ENCODE results near the gene COMT.

Gene COMT

DNA sequence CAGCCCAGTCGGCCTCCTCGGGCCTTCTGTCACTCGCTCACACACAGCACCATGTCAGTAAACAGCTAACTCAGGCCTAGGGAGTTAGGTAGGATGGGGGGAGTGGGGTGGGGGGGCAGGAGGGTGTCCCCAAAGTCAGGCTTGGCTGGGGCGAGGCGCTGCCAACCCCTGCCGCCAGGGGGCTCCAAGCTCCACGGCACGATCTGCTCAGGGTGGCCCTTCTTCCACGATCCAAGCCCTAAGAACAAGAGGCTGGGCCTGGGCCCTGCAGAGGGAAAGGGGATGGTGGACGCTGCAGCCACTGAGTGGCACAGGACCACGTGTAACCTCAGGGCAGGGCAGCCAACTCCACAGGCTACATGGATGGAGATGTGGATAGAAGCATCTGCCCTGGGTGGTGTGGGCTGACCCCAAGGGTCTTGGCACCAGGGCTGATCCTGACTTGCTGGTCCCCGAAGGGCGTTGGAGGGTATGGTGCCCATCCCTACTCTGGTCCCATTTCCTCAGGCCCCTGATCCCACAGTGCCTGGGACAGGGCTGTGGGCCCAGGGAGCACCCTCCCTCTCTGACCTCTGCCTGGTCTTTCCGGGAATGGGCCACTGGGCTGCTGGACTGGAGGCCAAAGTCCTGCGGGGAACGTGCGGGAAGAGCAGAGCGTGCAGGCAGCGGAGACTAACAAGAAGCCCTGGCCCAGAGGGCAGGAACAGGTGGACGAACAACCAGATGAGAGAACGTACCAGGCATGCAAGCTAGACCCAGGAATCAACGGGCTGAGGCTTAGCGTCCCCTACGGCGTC is 29.1 kb downstream of the COMT start:
- peak; percentile 61 for DNase-seq (ENCODE audit: low read depth)

GRCh38 chr22:19971276-19972124 is 29.9 kb downstream of the COMT start:
- DNase-seq (ENCODE audit: low read depth): no peak

GRCh38 chr22:19972251-19972650 is 30.7 kb downstream of the COMT start:
- no peak for DNase-seq (ENCODE audit: low read depth)

DNA sequence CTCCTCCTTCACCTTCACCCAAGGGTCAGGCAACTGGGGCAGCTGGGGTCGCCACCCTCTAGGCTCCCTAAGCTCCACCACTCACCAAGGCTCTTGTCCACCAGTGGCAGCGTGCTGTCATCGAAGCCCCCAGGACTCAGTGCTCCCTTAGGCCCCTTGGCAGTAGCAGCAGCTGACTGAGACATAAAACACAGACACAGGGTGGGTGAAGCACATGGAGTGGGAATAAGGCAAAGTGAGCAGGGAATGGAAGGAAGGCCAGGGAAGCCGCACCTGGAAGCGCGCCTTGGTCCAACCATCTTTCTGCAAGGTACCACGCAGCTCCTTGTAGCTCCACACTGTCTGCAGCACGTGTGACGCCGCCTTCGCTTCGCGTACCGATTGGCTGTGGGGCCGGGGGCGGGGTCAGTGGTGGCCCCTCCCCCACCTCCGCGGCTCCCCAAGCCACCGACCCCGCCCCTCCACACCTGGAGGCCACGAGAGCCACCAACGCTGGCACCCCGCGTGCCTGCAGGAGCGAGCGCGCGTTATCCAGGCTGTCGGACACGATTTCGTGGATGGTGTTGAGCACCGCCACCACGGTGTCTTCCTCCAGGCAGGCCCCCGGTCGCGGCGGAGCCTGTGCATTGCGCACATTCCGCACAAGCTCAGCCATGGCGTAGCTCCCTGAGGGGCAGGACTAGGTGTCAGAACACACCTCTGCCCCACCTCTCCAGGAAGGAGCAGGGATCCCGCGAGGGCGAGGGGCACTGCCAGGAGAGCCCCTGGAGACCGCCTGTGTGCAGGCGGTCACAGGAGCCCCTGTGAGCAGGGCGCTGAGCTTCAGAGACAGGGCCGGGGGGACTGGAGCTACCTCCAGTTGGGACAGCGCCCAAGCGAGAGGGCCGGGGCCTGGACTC is 31.3 kb downstream of the COMT start:
- DNase-seq (ENCODE audit: low read depth): no peak

- no peak for DNase-seq (ENCODE audit: low read depth)
These were observed 32.1 kb downstream of the COMT start for GRCh38 chr22:19973551-19974267.

DNA sequence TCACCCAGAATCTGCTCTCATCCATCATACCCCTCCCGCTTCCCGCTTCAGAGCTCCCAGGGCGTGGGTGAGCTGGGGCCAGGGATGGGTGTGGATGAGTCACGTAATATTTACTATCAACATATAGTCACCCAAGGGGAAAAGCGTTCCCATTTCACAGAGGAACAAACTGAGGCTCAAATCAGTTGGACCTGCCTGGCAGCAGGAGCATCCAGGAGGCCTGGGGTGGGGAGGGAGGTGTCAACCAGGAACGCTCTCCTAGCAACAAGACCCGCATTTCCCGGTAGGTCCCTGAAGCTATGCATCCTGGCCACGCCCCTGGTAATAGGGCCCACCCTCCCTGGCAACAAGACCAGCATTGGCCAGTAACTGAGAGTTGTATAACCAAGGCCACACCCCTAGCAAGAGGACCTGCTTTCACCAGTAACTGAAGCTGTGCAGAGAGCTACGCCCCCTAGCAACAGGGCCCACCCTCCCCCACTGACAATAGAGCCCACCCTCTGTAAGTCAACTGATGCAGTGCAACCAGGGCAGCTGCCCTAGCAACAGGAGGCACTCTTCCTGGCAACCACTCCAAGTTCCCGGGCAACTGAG is 32.8 kb downstream of the COMT start:
- no peak for DNase-seq (ENCODE audit: low read depth)

GRCh38 chr22:19974935-19975706 is 33.5 kb downstream of the COMT start:
- no peak for DNase-seq (ENCODE audit: low read depth)

DNA sequence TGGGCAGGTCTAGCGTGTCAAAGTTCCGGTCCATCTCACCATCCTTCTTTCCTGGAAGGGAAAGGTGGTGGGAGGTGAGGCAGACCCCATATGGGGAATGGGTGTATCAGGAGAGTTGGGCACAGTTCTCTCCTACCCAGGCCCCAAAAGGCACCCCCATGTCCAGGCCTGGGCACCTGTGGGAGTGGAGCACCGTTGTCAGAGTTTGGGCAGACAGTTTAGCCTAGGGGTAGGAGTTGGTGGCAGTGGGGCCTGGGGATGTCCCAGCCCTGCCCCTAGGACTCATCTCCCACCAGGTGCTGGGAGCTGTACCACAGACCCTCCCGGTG is 34.1 kb downstream of the COMT start:
- DNase-seq (ENCODE audit: low read depth): no peak

DNA sequence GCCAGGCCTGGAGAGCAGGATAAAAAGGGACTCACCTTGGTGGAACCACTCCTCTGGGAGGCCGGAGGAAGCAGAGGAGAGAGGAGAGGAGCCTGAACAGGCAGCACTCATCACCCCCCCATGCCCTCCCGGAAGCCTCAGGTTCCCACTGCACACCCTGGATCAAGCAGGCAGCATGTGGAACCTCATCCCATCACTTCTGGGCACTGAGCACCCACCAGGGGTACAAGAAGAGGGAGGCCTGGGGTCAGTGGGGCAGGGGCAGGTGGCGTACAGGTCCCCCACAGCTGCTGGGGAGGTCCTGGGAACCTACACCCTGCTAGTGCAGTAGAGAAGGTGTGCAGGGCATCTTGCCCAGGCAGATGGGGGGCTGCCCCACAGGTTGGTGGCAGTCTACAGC is 35.1 kb downstream of the COMT start:
- no peak for DNase-seq (ENCODE audit: low read depth)

DNA sequence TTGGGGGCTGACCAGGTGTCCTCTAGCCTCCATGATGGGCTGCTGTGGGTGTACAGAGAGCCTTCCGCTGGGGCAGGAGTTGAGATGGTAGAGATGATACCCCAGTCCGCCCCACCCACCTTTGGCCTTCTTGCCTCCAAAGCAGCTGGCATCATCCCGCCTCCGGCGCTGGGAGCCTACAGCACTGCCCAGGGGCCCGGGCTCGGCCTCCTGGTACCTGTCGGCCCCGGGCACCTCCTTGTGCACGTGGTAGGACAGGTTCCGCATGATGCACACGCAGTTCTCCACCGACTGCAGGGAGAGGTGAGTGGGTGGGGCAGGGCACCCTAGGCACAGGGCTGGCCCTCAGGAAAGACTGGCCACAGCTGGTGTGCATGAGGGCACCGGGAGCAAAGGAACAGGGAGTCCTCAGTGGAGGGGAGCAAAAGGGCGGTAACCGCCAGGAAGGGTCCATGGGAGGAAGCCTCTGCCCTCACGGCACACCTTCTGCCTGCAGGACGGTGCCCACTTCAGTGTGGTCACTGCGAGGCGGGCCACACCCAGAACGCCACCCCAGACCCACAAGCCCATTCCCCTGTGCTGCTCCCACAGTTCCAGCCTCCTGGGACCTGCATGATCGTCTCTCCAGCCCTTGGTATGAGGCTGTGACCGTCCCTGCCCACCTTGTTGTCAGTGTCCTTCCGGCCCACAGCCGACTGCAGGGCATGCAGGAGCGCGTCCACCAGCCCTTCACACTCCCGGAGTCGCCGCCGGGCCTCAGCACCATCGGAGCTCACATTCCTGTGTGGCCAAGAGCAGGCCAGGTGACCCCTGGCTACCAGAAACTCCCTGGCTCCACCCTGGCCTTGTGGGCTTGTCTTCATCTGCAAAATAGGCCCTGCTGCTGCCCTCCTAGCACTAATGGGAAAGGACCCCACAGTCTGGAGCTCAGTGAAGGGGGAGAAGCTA is 36.0 kb downstream of the COMT start:
- DNase-seq (ENCODE audit: low read depth): no peak

- no peak for DNase-seq (ENCODE audit: low read depth)
These were observed 37.2 kb downstream of the COMT start for GRCh38 chr22:19978748-19979147.

DNA sequence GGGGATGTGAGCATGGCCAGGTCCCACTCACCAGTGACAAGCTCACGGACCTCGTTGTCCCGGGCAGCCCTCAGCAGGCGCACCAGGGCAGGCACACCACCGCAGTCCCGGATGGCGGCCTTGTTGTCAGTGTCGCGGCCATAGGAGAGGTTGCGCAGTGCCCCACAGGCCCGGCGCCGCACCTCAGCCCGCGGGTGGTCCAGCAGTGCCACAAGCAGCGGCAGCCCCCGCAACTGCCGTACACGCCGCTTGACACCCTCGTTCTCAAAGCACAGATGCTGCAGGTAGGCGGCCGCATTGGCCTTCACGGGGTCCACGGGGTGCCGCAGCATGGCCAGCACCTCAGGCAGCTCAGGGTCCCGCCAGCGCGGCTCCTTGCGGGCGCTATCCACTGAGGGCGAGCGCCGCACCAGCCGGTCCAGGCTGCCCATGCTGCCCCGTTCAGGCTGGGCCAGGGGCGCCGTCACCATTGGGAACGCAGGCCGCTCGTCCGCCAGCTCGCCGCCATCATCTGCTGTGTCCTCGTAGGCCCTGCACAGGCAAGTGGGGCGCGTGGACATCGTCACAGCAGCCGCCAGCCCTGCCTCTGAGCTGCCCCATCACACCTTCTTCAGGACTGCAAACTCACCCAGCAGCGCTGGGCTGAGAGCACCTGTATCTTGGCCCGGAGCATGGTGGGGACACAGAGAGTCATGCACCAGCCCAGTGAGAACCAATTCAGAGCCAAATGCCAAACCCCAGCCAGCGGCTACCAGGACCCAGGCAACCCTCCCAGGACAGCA is 38.3 kb downstream of the COMT start:
- no peak for DNase-seq (ENCODE audit: low read depth)

DNA sequence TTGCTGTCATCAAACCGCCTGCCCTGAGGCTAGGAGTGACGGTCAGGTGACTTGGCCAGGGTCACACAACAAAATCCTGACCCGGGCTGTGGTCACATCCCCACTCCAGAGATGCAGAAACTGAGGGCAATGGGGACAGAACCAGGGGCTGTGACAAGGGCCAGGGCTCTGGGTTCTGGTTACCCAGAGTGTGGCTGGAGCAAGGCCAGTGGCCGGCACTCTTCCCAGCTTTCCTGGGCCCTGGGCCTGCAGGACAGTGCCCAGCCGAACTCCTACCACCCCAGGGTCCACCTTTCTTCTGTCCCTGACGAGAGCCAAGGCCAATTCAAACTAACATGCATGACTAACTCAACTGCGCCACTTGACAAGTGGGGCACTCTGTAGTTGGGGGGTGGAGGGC is 39.2 kb downstream of the COMT start:
- DNase-seq (ENCODE audit: low read depth): no peak

DNA sequence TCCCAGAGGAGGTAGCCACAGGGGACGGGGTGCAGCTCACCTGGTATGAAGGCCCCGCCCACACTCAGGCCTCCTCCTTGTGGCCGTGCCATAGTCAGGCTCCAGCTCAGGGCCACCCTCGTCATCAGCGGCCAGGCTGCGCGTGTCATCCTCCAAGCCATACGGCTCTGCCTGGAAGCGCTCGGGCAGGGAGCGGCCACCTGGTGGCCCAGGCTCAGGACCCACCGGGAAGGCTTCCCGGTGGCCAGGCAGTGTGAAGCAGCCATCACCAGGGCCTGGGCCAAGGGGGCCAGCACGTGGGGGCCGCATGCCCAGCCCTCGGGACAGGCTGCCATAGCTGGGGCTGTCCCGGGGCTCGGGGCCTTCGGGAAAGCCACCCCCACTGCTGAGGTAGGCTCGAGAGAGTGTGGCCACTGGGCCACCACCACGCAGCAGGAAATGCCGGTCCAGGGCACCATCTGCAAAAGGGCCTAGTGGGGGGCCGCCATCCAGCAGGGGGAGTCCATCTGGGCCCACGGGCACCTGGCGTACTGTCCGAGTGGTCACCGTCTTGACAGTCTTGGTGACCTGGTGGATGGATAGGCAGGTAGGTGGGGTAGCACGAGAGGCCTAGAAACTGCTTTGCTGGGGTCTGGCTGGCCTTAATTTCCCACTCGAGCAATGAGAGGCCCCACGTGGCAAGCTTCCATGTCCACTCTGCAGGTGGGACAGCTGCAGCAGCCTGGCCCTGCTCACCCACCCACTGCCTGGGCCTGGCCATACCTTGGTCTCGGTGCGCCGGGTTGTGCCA is 39.8 kb downstream of the COMT start:
- DNase-seq (ENCODE audit: low read depth): no peak

- DNase-seq (ENCODE audit: low read depth): no peak
These were observed 40.7 kb downstream of the COMT start for GRCh38 chr22:19981961-19982920.

GRCh38 chr22:19982991-19983578 is 41.5 kb downstream of the COMT start:
- no peak for DNase-seq (ENCODE audit: low read depth)

All from activated T-helper 1 cell treated with Interleukin-2 at 50 U/mL for 16 hours (primary cell).